A549 (cell line): ENCODE data around the gene NEDD4L. TPM values are rescaled to one million over a fixed set of nuclear protein-coding genes. Genes with fewer than 3 reads are reported as not detected.

Source experiments
- ATAC-seq, 2 experiments: fragments of 200-7000 bp in 1 of 2; fragments of >200 bp in 1 of 2; cut with Nextera tagmentation in 1 of 2; cut with Tn5 transposase in 1 of 2; 3 replicates each; pipeline versions ENCODE4 v1.8.0 to v1.9.1; 2018 to 2020; ENCODE audit warnings: mild to moderate bottlenecking in 1 of 2, moderate library complexity in 1 of 2
- CTCF ChIA-PET: fragments of 300-600 bp; sonication (Branson Sonifier 250); formaldehyde crosslinking; extraction: SDS; loops from one replicate; lab custom pipeline; 2021; ENCODE audit warnings: antibody characterized with exemption, inconsistent platforms; lab: Yijun Ruan, JAX
- POLR2A ChIA-PET: fragments of 350-600 bp; formaldehyde crosslinking; extraction: SDS; loops from one replicate; lab custom pipeline; 2021; ENCODE audit warnings: antibody characterized with exemption, inconsistent platforms; lab: Yijun Ruan, JAX
- DNase-seq, 2 experiments: peaks; one replicate each; pipeline versions ENCODE4 v3.0.0 to v3.0.0-alpha.2; 2011 to 2016; ENCODE audit warnings: low read depth in 1 of 2, low spot score in 1 of 2
- FAIRE-seq: peaks from 2 replicates; lab custom pipeline; 2011; peaks lifted over from hg19 to GRCh38; lab: Jason Lieb, UNC
- H3K27ac ChIP-seq, 2 experiments: fragments of >200 bp; sonication (Bioruptor Twin); formaldehyde crosslinking; 3 replicates each; pipeline ENCODE4 v1.5.1; 2016 to 2017
- H3K4me1 ChIP-seq: fragments of >200 bp; sonication (Bioruptor Twin); formaldehyde crosslinking; 3 replicates; pipeline ENCODE4 v1.6.1; 2016
- H3K4me2 ChIP-seq: fragments of >200 bp; sonication (Bioruptor Twin); formaldehyde crosslinking; 3 replicates; pipeline ENCODE4 v1.6.1; 2016
- H3K4me3 ChIP-seq: fragments of >200 bp; sonication (Bioruptor Twin); formaldehyde crosslinking; 3 replicates; pipeline ENCODE4 v1.5.1; 2016
- H3K9me3 ChIP-seq: fragments of >200 bp; sonication (Bioruptor Twin); formaldehyde crosslinking; 3 replicates; pipeline ENCODE4 v1.6.1; 2016
- CBX2 ChIP-seq: fragments of 200-600 bp; sonication (generic); IDR thresholded peaks from 2 replicates; pipeline ENCODE4 v1.6.1; 2016; ENCODE audit warnings: low read depth, mild to moderate bottlenecking, borderline replicate concordance
- CBX8 ChIP-seq: fragments of 200-600 bp; sonication (generic); IDR thresholded peaks from 2 replicates; pipeline ENCODE4 v1.6.1; 2016
- CTCF ChIP-seq: fragments of >200 bp; sonication (Bioruptor Twin); formaldehyde crosslinking; IDR thresholded peaks from 3 replicates; pipeline ENCODE4 v1.5.1; 2016
- EHF ChIP-seq: fragments of 250-450 bp; sonication (Bioruptor Pico); IDR thresholded peaks from 2 replicates; pipeline ENCODE4 v1.5.0; 2020; ENCODE audit warnings: mild to moderate bottlenecking
- ELK1 ChIP-seq: fragments of 150-350 bp; IDR thresholded peaks from 2 replicates; pipeline ENCODE4 v1.6.1; 2014; ENCODE audit warnings: low read depth, mild to moderate bottlenecking, low read length
- FOXS1 ChIP-seq: fragments of 250-450 bp; sonication (Bioruptor Pico); IDR thresholded peaks from 2 replicates; pipeline ENCODE4 v1.5.0; 2020; ENCODE audit warnings: mild to moderate bottlenecking, moderate library complexity
- HEYL ChIP-seq: fragments of 250-450 bp; sonication (Bioruptor Pico); IDR thresholded peaks from 2 replicates; pipeline ENCODE4 v1.8.0; 2021; ENCODE audit warnings: mild to moderate bottlenecking, moderate library complexity
- JUN ChIP-seq, 2 experiments: fragments of >200 bp; sonication (Bioruptor Twin); formaldehyde crosslinking; IDR thresholded peaks; 2 replicates in 1 of 2; 3 replicates in 1 of 2; pipeline ENCODE4 v1.6.1; 2016 to 2017
- KDM5A ChIP-seq: fragments of 200-600 bp; sonication (generic); IDR thresholded peaks from 2 replicates; pipeline ENCODE4 v1.6.1; 2016; ENCODE audit warnings: antibody characterized with exemption, mild to moderate bottlenecking
- NFE2L2 ChIP-seq: fragments of 150-350 bp; conservative IDR thresholded peaks from 2 replicates; pipeline ENCODE4 v1.6.1; 2014; ENCODE audit warnings: low read length
- POLR2AphosphoS2 ChIP-seq: conservative IDR thresholded peaks from 2 replicates; pipeline ENCODE4 v1.6.1; 2012; ENCODE audit warnings: low read length, improper control_type of control experiment, inconsistent platforms
- RAD21 ChIP-seq, 2 experiments: fragments of >200 bp in 1 of 2; sonication (Bioruptor Twin) in 1 of 2; formaldehyde crosslinking in 1 of 2; IDR thresholded peaks in 1 of 2; conservative IDR thresholded peaks in 1 of 2; 2 replicates in 1 of 2; 3 replicates in 1 of 2; pipeline ENCODE4 v1.6.1; 2012 to 2018; ENCODE audit warnings: inconsistent platforms in 1 of 2
- RCOR1 ChIP-seq: fragments of 150-350 bp; IDR thresholded peaks from 2 replicates; pipeline ENCODE4 v1.6.1; 2014; ENCODE audit warnings: antibody characterized with exemption, low read length, low read depth
- SMC3 ChIP-seq: fragments of >200 bp; sonication (Bioruptor Twin); formaldehyde crosslinking; IDR thresholded peaks from 3 replicates; pipeline ENCODE4 v1.6.1; 2018; ENCODE audit warnings: inconsistent platforms
- TFCP2L1 ChIP-seq: fragments of 250-450 bp; sonication (Bioruptor Pico); IDR thresholded peaks from 2 replicates; pipeline ENCODE4 v1.5.0; 2021; ENCODE audit warnings: mild to moderate bottlenecking
- ZC3H11A ChIP-seq: fragments of 450-650 bp; IDR thresholded peaks from 2 replicates; pipeline ENCODE4 v1.6.1; 2014; ENCODE audit warnings: antibody characterized with exemption, mild to moderate bottlenecking
- ZNF302 ChIP-seq: fragments of 250-450 bp; sonication (Bioruptor Pico); IDR thresholded peaks from 2 replicates; pipeline ENCODE4 v1.9.0; 2021; ENCODE audit warnings: inconsistent platforms, mild to moderate bottlenecking, moderate library complexity
- WGBS: methylation state at CpG from one replicate; pipeline ENCODE4 v1.1.6; 2017; ENCODE audit errors: missing lambda C conversion rate; 5-methylcytosine and 5-hydroxymethylcytosine counted together
- polyA plus RNA-seq, 4 experiments: library from polyadenylated mRNA; depleted of rRNA in 3 of 4; stranded (reverse); fragments of >200 nt; fragmentation: RNase III in 1 of 4; extraction: RNeasy Plus Mini Kit Qiagen cat#74134 plus additional on column Dnase treatment in 1 of 4; gene quantifications; 2 replicates in 3 of 4; 3 replicates in 1 of 4; pipeline ENCODE4 v1.2.3, GENCODE V29; 2011 to 2017
- TF ChIP-seq, protein P1 (sequence below): IDR thresholded peaks from 2 replicates; pipeline ENCODE4 v1.6.1; 2012; ENCODE audit warnings: low read depth, borderline replicate concordance

NEDD4L gene
- polyA plus RNA-seq, 2 of the 4 experiments (the other 2 are of a cell fraction) = 18.0 to 36.5 TPM

- Histone ChIP-seq H3K27ac (peak overlapping the region; percentile 11 to 53; a peak in 3 of 6 replicates), H3K4me1 (peaks cover 39% of the 10 kb centered on the region)
- peak; percentile 52 for TF ChIP-seq CTCF
- no peak for TF ChIP-seq HEYL (CRISPR knock-in tag)
- TF ChIP-seq SMC3 = peak; percentile 51
- peak; percentile 44; a peak in 4 of 5 replicates for TF ChIP-seq RAD21 (conservative IDR thresholded peaks at IDR 0.05 in 1 of 2, IDR thresholded peaks at IDR 0.05 in 1 of 2)
- TF ChIP-seq, all 56 proteins: peak for 3
- CTCF ChIA-PET = interaction anchor here (0.5 to 2.6 kb wide), 15 partner anchors 8 to 385 kb away, joined by 3 to 11 read pairs (median 3); partner anchors contain the start of gene NEDD4L
- peak in 1 of 2 experiments; percentile 25 for DNase-seq
- Histone ChIP-seq H3K4me3 (no peak overlapping the region), H3K4me2 (peak overlapping the region; percentile 59), H3K9me3 (no peaks in the 10 kb centered on the region)
- FAIRE-seq = no peak
- POLR2A ChIA-PET = no interaction called here
- ATAC-seq = peak; percentile 64 to 70; a peak in 4 of 6 replicates
- 35% methylated on average over 4 of the region's 4 CpGs for WGBS
Observed at GRCh38 chr18:58051765-58052460, 7.9 kb downstream of the NEDD4L start.

DNA sequence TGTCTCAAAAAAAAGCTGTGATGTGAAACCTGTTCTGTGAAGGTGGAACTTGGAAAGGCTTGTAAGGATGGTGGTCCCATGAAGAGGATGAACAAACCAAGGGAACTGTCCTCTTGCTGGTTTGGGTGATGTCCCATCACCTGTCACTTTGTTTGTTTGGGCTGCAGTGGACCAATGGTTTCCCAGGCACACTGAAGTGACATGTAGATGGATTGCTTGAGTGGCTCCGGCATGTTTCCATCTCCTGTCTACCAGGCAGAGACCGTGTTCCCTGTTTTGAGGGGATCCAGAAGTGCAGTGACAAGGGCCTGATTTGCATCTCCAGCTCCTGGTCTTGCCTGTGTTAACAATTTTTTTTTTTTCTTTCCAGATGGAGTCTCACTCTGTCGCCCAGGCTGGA is 8.9 kb downstream of the NEDD4L start:
- DNase-seq (no peak), ATAC-seq (no peak), FAIRE-seq (no peak)
- Histone ChIP-seq H3K4me3 (no peak overlapping the region), H3K4me1 (peaks cover 36% of the 10 kb centered on the region), H3K9me3 (no peaks in the 10 kb centered on the region), H3K4me2 (no peak overlapping the region), H3K27ac (peak overlapping the region in 1 of 2 experiments; percentile 39; a peak in 2 of 6 replicates)
- 92% methylated on average over 3 of the region's 3 CpGs for WGBS
- CTCF ChIA-PET = interaction anchor here (0.6 to 2.6 kb wide), 8 partner anchors 10 to 151 kb away, joined by 3 to 11 read pairs (median 5); partner anchors contain the start of gene NEDD4L
- TF ChIP-seq NFE2L2 (no peak), CBX8 (no peak), JUN (IDR thresholded peaks at IDR 0.05) (no peak), TFCP2L1 (no peak), ZC3H11A (no peak), ZNF302 (no peak), POLR2AphosphoS2 (no peak), EHF (CRISPR knock-in tag) (no peak), CBX2 (no peak), ELK1 (no peak), KDM5A (no peak), FOXS1 (CRISPR knock-in tag) (no peak), RCOR1 (no peak)
- TF ChIP-seq, protein P1, sequence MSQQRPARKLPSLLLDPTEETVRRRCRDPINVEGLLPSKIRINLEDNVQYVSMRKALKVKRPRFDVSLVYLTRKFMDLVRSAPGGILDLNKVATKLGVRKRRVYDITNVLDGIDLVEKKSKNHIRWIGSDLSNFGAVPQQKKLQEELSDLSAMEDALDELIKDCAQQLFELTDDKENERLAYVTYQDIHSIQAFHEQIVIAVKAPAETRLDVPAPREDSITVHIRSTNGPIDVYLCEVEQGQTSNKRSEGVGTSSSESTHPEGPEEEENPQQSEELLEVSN = no peak
- POLR2A ChIA-PET = no interaction called here
